Measurements from ENCODE around the gene ABCA1. TPM values are rescaled to one million over a fixed set of nuclear protein-coding genes. Genes with fewer than 3 reads are reported as not detected.

The ABCA1 gene
- total RNA-seq, 4 donors from 2014 or later = 59.2 to 84.1 (median 80.5) TPM

DNA sequence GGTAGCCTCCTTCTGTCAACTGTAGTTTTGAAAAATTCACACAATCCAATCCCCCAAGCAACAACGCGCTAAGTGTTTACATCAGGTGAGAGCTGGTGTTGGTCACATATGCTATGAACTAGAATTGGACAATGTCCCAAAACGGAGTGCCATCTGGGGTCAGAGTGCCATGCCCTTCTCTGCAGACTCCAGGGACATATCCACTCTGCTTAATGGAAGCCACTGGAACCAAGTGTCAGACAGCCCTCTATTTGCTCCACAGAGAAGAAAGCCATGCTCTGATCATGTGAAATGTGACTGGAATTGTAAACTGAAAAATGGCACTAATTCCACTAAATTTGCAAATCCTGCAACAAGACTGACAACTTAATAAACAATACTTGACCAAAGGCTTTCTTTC, 12.2 kb downstream of the ABCA1 start:
- Histone ChIP-seq H3K4me3 (no peak overlapping the region), H3K4me1 (peaks cover 0 to 83% (median 33%) of the 10 kb centered on the region in 4 donors), H3K36me3 (no peaks in the 10 kb centered on the region), H3K9me3 (no peaks in the 10 kb centered on the region), H3K27ac (peak overlapping the region in 1 of 4 donors; percentile 29), H3K27me3 (no peaks in the 10 kb centered on the region)
- 70 to 75% methylated on average over 3 of the region's 3 CpGs for WGBS, 2 donors
- TF ChIP-seq, protein P1, sequence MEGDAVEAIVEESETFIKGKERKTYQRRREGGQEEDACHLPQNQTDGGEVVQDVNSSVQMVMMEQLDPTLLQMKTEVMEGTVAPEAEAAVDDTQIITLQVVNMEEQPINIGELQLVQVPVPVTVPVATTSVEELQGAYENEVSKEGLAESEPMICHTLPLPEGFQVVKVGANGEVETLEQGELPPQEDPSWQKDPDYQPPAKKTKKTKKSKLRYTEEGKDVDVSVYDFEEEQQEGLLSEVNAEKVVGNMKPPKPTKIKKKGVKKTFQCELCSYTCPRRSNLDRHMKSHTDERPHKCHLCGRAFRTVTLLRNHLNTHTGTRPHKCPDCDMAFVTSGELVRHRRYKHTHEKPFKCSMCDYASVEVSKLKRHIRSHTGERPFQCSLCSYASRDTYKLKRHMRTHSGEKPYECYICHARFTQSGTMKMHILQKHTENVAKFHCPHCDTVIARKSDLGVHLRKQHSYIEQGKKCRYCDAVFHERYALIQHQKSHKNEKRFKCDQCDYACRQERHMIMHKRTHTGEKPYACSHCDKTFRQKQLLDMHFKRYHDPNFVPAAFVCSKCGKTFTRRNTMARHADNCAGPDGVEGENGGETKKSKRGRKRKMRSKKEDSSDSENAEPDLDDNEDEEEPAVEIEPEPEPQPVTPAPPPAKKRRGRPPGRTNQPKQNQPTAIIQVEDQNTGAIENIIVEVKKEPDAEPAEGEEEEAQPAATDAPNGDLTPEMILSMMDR (IDR thresholded peaks at IDR 0.05) = no peak
- TF ChIP-seq EP300 (IDR thresholded peaks at IDR 0.05) (no peak), POLR2A (IDR thresholded peaks at IDR 0.05) (no peak)
- DNase-seq (ENCODE audit: low spot score in 2 of 2) = no peak

DNA sequence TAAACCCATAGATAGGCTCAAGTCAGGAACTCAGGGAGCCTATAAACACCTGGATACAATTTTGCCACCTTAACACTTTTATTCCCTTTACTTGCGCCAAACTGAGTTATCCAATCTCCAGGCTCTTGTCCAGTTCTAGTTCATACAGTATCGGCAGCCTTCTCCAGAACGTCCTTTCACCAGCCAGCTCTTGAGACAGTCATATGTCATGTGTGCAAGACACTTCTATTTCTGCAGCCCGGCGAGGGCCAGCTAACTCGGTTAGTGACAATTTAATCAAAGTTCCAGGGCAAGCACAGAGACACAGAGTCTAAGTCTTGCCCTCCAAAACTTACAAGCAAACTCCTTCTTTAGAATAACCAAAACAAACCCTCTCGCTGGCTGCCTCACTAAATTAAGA, 12.9 kb downstream of the ABCA1 start:
- H3K4me3 ChIP-seq = no peak overlapping the region
- H3K36me3 ChIP-seq = no peaks in the 10 kb centered on the region
- H3K4me1 ChIP-seq = peaks cover 0 to 87% (median 40%) of the 10 kb centered on the region in 4 donors
- H3K9me3 ChIP-seq = no peaks in the 10 kb centered on the region
- no peak for DNase-seq (ENCODE audit: low spot score in 2 of 2)
- TF ChIP-seq POLR2A (IDR thresholded peaks at IDR 0.05) (no peak), EP300 (IDR thresholded peaks at IDR 0.05) (no peak)
- TF ChIP-seq, protein P1 (IDR thresholded peaks at IDR 0.05) = no peak
- 36 to 47% methylated on average over 7 of the region's 7 CpGs for WGBS, 2 donors
- H3K27ac ChIP-seq = peak overlapping the region in 1 of 4 donors; percentile 9
- H3K27me3 ChIP-seq = no peaks in the 10 kb centered on the region

DNA sequence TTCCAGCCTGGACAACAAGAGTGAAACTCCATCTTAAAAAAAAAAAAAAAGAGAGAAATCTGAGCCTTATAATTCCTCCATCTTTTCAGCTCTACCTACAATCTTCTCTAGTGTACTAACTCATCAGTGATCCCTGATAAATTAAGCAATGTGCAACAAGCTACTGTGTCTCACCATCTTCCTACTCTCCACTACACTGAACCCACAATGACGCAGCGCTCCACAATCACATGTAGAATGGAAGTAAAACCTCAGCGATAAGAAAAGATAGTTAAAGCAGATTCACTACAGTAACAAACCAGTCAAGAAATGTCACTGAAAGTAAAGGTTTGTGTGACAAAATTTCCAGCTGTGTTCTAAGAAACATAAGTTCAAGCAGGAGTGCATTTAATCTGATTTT, 13.5 kb downstream of the ABCA1 start:
- Histone ChIP-seq H3K36me3 (no peaks in the 10 kb centered on the region), H3K4me1 (peaks cover 0 to 88% (median 45%) of the 10 kb centered on the region in 4 donors), H3K9me3 (no peaks in the 10 kb centered on the region), H3K27me3 (no peaks in the 10 kb centered on the region), H3K27ac (peak overlapping the region in 1 of 4 donors; percentile 9), H3K4me3 (no peak overlapping the region)
- TF ChIP-seq, protein P1 (IDR thresholded peaks at IDR 0.05) = no peak
- no peak for TF ChIP-seq POLR2A (IDR thresholded peaks at IDR 0.05)
- no peak for TF ChIP-seq EP300 (IDR thresholded peaks at IDR 0.05)
- 84 to 87% methylated on average over 3 of the region's 3 CpGs for WGBS, 2 donors
- DNase-seq (ENCODE audit: low spot score in 2 of 2) = no peak

DNA sequence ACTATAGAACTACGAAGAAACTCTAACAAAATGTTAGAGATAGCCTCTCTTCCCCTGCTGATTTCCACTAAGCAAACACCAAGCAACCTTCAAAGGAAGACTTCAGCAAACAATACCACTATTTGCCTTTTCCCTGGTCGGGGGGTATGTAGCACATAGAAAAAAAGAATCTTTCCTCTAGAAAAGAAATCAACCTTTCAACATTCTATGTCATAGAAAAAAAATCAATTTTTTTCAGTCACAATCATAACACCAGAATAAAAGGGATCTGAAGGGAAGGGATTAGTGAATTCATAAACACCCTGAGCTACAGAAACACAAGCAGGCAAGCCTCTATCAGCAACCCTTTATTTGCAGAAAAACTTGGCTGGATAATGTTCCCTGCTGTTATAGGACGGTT, 15.3 kb downstream of the ABCA1 start:
- Histone ChIP-seq H3K27ac (no peak overlapping the region), H3K27me3 (no peaks in the 10 kb centered on the region), H3K36me3 (no peaks in the 10 kb centered on the region), H3K4me1 (peaks cover 0 to 95% (median 53%) of the 10 kb centered on the region in 4 donors), H3K4me3 (no peak overlapping the region), H3K9me3 (no peaks in the 10 kb centered on the region)
- no peak for DNase-seq (ENCODE audit: low spot score in 2 of 2)
- TF ChIP-seq, protein P1 (IDR thresholded peaks at IDR 0.05) = no peak
- no peak for TF ChIP-seq EP300 (IDR thresholded peaks at IDR 0.05)
- TF ChIP-seq POLR2A (IDR thresholded peaks at IDR 0.05) = no peak
- whole genome bisulfite sequencing, 2 donors = 56 to 60% methylated on average over 3 of the region's 3 CpGs

DNA sequence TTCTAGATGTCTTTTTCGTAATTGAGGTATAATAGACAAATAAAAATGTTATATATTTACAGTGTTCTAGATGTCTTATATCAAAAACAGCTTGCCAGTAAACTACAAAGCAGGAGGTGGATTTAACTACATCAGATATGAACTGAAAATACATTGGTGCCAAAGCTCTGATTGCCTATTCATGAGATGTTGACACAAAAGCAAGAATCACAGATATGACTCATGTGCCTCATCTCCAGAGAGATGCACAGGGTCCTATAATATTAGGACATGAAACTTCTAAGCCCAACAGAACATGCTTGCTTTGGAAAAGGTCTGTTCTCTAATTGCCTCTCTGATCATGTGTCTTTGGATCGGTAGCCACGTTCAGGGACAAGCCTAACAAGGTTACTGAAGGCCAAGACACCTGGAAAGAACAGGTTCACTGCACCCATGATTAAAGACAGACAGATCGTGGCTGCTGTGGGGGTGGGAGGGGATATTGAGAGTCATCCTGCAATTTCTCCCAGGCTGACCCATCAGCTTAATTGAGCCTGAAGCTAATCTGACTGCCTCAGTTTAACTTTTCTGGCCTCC, 16.8 kb downstream of the ABCA1 start:
- WGBS, 2 donors = 79 to 80% methylated on average over 4 of the region's 4 CpGs
- Histone ChIP-seq H3K27ac (peak overlapping the region in 1 of 4 donors; percentile 69), H3K4me3 (no peak overlapping the region), H3K9me3 (no peaks in the 10 kb centered on the region), H3K4me1 (peaks cover 0 to 97% (median 65%) of the 10 kb centered on the region in 4 donors), H3K36me3 (no peaks in the 10 kb centered on the region), H3K27me3 (no peaks in the 10 kb centered on the region)
- TF ChIP-seq, protein P1 (IDR thresholded peaks at IDR 0.05) = no peak
- TF ChIP-seq EP300 (IDR thresholded peaks at IDR 0.05) = no peak
- TF ChIP-seq POLR2A (IDR thresholded peaks at IDR 0.05) = no peak
- DNase-seq (ENCODE audit: low spot score in 2 of 2) = no peak
